GM19467 (cell line): ENCODE data around the gene PTPRT.

Experiments
- ATAC-seq: cut with Tn5 transposase; IDR thresholded peaks from one replicate; pipeline ENCODE4 v1.9.1; 2021; ENCODE audit warnings: mild to moderate bottlenecking, moderate library complexity; ENCODE audit not compliant: unreplicated experiment

Gene PTPRT

GRCh38 chr20:43123180-43123579 is 66.5 kb downstream of the PTPRT start:
- no peak for ATAC-seq

DNA sequence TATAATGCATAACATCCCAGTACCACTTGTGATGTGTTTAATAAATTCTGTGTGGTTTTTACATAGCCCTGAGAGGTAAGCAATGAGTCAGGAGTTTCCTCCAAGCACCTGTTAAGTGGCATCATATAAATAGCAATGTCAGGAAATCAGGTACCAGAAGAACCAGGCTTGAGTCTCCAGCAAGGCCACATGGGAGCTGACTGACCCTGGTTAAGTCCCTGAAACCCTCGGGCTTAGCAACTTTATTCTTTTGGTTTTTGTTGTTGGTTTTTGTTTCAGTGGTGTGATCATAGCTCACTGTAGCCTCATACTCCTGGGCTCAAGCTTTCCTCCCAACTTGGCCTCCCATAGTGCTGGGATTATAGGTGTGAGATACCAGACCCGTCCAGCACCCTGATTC is 70.0 kb downstream of the PTPRT start:
- no peak for ATAC-seq

GRCh38 chr20:43102394-43102793 is 87.3 kb downstream of the PTPRT start:
- ATAC-seq, result no peak

GRCh38 chr20:43096931-43097260 is 92.8 kb downstream of the PTPRT start:
- no peak for ATAC-seq

- no peak for ATAC-seq
Measured at GRCh38 chr20:43096126-43096930, 93.4 kb downstream of the PTPRT start.

GRCh38 chr20:43095034-43095433 is 94.7 kb downstream of the PTPRT start:
- ATAC-seq, result no peak

GRCh38 chr20:43092386-43093088 is 97.2 kb downstream of the PTPRT start:
- no peak for ATAC-seq

DNA sequence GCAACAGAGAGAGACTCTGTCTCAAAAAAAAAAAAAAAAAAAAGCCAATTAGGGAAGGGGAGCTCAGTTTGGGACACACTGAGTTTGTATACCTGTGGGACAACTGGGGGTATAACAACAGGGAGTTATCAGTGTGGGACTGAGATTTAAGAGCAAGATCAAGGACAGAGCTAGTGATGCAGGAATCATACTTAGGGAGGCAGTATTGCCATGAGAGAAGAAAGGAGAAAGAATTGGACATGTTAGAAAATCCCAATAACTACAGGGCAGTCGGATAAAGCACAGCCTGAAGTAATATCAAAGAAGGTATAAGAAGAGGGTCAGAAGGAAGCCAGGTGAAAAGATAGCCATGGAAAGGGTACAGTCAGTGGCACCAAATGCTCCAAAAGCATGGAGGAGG is 121.2 kb downstream of the PTPRT start:
- ATAC-seq, result no peak

DNA sequence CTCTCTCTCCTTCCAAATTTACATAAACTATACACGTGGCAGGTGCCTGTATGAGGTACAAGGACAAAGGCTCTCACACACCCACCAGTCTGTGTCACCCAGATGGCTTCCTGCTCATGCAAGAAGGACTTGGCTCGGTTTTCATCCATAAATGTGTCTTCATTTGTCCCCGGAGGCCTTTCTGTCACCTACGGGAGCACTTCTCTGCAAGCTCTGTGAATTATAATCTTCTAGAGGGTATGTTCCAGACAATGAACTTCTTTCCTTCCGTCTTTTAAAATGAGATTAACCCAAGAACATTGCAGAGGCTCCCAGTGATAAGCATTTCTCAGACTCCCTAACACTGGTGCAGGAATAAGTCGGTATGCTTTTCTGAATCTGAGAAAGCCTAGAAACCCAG is 123.6 kb downstream of the PTPRT start:
- no peak for ATAC-seq

DNA sequence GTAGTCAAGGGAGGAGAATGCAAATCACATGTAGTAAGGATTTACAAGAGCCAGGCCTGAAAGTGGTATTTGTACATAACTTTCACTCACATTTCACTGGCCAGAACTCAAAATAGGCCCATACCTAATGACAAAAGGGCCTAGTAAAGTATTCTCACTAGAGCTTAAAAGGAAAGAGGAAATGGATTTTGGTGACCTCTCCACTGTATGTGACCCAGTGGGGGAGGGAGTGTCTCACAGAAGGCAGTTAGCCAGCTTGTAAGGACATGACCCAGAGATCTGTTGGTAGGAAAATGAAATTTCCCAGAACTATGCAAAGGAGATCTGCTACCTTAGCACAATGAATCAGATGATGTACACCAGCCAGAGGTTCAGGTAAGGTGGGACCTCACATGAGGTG is 124.4 kb downstream of the PTPRT start:
- ATAC-seq, result no peak

DNA sequence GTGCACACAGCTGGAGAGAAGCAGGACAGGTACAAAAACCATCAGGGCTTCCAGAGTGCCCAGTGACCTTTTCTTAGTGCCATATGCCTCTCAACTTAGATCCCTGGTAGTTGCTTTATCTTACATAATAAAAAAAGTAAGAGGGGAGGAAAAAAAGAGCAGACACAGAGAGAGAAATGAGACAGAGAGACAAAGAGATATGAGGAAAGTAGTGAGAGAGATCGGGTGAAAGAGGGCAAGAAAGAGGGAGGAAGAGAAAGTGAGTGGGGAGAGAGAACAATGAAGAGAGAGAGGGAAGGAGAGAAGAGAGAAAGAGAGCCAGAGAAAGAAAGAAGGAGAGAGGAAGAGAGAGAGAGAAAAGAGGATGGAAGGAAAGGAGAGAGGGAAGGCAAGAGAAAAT is 131.6 kb downstream of the PTPRT start:
- ATAC-seq, result no peak

GRCh38 chr20:43057317-43057716 is 132.4 kb downstream of the PTPRT start:
- ATAC-seq, result no peak

DNA sequence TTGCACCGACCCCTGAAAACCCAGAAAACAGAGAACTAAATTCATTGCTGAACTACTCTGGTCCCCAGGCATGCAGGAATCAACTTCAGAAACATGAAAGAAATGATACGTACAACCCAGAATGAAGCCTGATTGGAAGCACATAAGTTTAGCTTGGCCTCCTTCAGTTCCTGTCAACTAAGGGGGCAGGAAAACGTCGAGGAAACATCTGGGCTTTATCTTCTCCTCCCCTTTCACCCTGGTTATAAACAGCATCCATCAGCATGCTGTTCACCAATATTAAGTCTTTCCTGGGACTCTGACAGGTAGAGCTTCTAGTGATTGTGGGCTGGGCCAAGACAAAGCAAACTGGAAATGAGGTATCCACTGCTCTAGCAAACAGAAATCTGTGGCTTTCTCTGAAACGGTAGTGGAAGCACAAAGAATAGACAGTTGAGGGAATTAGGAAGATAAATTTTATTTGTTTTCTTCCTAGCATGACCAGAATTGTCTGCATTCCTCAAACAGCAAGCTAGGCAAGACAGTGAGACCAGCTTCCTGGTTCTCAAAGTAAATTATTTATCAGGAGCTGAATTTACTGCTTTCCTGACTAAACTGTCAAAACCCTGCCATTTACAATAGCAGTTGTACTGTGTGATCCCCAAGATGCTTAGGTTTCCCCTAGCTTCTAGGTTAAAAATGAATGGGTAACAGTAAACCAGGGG is 134.4 kb downstream of the PTPRT start:
- ATAC-seq, result no peak

DNA sequence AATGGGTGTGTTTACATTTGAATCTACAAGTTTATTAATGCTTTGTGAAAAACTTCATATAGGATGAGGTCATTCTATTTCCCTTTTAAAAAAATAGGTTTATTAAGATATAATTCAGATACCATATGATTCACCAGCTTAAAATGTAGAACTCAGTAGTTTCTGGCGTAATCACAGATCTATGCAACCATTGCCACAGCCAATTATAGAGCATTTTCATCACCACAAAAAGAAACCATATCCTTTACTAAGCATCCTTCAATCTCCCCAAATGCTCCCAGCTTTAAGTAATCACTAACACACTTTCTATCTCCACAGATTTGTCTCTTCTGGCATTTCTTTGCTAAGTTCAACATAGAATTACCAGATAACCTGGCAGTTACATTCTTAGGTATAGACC is 137.2 kb downstream of the PTPRT start:
- no peak for ATAC-seq

DNA sequence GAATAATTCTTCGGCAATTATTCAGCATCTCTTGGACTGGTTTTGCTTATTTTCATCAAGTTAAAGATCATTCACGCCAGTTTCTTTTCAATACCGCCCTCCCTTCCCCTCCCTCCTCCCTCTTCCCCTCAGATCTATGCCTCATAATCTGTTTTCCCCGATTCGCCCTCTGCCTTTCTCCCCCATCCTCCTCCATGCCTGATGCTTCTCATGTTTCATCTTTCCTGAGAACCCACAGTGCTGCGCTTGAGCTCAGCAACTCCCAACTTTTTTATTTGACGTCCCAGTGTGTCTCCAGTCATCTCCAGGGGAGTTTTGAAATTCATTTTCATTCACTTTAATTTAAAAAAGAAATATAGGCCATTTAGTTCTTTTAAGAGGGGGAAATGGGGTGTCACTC is 142.7 kb downstream of the PTPRT start:
- no peak for ATAC-seq

- no peak for ATAC-seq
Measured at GRCh38 chr20:43043887-43044286, 145.8 kb downstream of the PTPRT start.

- no peak for ATAC-seq
Measured at GRCh38 chr20:43040427-43040826, 149.3 kb downstream of the PTPRT start.

DNA sequence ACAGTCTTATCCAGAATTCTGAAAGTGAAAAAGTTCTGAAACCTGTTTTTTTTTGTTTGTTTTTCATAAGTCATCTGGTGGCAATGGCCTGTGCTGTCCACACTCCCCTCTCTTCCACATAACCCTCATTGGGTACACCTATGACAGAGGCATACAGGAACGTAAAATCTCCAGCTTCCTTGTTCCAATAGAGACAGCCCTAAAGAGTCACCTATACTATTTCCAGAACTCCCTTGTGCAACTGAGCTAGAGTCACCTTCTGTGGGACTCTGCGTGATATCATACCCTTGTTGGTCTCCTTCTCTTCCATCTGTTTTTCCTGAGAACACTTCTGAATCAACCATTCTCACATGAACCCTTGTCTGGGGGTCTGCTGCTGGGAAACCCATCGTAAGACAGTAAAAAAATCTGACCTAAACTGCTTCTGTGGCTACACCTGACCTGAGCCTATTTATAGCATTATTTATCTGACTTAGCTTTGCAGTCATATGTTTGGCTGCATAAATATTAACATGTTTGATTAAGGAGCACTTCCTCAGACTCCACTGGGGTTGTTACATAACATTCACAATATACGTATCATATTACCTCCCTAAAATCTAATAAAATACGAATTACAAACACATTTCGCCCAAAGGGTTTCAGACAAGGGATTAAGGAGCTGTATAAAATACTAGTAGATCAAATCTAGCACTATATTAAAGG is 151.9 kb downstream of the PTPRT start:
- no peak for ATAC-seq

- ATAC-seq, result no peak
Measured at GRCh38 chr20:43034981-43035724, 154.6 kb downstream of the PTPRT start.

DNA sequence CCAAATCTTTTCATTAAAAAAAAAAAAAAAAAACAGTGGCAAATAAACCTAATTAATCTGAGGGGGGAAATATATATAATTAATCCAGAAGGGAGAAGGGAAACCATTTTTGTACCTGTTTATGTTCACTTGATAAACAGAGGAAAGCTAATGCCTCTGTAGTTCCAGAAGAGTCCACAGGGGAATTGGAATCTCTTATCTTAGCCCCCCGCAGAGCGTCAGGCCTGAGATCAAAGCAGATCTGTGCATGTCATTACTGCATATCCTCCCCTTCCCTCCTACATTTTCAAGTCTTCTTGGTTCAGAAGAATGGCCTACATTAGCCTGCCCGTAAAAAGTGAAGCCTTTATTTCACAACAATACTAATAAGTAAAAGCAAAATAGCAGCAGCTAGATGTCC is 157.2 kb downstream of the PTPRT start:
- no peak for ATAC-seq

DNA sequence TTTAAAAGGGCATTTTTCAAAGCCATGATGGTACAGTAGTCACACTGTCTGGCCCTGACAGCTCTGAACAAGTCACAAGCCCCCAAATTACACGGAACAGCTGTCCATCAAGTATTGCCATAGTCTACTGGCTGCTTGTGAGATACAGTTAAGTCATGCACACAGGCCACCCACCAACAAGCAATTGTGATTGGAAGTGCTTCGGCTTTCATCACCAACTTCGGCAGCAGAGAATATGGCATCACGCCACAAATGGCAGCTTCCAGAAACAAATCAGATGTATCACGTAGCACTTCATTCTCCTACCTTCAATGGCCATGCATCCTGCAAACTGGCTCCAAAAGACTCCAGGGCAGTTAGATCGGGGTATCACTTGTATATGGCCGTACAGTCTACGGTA is 160.5 kb downstream of the PTPRT start:
- ATAC-seq, result no peak
